Stimulated activated CD4-positive, alpha-beta T cell treated with anti-CD3 and anti-CD28 coated beads, Interleukin-2, amount 100 ng/mL, for 24 hours (primary cell): ENCODE data around the gene NPR2.

Experiments used
- DNase-seq, 2 donors: peaks; one replicate each; pipeline ENCODE4 v3.0.0-alpha.2; 2020

NPR2 gene

GRCh38 chr9:35834260-35835215 is 43.1 kb downstream of the NPR2 start:
- no peak for DNase-seq

- no peak for DNase-seq
Observed at GRCh38 chr9:35835216-35835632, 43.8 kb downstream of the NPR2 start.

DNA sequence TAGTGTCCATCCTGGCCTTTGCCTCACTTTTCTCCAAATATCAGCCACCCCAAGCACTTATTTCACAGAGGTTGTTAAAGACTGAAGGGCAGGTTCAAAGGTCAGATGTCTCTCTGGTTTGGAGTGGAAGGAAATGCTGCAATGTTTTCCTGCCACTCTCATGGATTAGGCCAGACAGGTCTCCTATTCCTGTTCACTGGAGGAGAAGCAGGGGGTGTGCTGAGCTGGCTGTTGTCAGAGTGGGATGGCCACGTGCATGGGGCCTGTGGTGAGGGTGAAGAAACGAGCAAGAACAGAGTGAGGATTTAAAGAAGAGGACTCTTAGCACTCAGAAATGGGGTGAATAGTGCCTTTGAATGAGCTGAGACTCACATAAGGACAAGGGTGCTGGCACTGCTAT is 44.4 kb downstream of the NPR2 start:
- DNase-seq, result no peak

DNA sequence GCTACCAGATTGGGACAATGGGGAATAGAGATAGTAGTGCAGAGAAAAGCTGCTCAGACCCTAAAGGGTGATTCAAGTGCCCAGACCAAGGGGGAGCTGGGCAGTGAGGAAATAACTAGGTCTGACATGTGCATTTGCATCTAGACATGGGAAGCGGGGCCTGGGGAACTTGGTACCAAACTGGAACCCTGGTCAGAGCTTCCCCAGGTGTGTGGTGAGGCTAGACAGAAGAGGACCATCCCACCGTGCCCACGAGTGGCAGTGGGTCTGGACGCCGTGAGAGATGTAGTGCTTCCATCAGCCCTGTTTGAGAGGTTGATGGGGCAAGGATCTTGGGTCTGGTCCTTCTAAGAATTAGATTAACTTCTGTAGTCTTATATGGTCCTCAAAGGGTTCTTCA is 45.2 kb downstream of the NPR2 start:
- no peak for DNase-seq

- no peak for DNase-seq
Observed at GRCh38 chr9:35839926-35840325, 48.5 kb downstream of the NPR2 start.

DNA sequence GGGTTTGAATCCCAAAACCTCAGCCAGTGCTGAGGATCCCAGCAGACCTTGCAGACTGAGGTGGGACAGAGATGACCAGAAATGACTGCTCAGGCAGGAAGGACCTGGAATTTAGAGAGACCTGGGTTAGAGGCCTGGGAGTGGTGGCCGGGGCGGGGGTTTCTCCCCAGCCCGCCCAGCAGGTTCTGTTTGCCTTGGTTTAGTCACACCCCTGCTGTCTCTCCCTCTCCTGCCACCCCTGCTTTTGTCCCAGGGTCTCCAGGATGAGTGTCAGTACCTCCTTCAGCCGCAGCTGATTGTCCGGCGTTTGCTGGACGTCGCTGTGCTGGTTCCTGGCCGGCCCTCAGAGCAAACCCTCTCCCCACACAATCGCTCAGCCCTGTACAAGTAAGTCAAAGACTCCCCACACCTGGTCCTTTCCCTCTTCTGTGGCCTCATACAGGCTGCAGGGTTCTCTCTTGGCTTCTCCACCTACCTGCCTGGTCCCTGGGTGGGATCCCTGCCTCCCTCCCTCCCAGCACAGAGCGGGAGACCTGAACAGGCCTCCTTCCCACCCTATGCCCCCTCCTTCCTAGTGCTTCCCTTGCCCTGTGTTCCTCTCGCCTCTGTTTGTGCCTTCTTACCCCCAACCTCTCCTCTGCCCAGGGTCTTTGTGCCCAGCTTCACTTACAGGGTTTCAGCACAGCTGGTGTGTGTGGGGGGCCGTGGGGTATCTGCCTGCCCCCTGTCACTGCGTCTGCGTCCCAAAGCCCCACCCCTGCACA is 49.7 kb downstream of the NPR2 start:
- no peak for DNase-seq

DNA sequence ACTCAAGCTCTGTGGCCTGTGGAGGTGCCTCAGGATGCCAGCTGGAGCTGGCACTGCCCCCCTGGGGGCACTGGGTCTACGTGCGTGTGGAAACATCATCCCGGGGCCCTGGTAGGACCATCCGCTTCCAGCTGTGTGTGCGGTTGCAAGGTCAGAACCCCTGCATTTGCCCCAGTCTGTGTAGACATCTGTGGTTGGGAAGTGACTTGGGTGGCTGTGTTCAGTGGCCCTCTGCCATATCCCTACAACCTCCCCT is 50.2 kb downstream of the NPR2 start:
- DNase-seq, result no peak

- DNase-seq, result no peak
Observed at GRCh38 chr9:35842020-35842745, 50.8 kb downstream of the NPR2 start.

- no peak for DNase-seq
Observed at GRCh38 chr9:35842795-35843194, 51.4 kb downstream of the NPR2 start.

GRCh38 chr9:35844628-35845270 is 53.4 kb downstream of the NPR2 start:
- DNase-seq, result no peak

- DNase-seq, result no peak
Observed at GRCh38 chr9:35845824-35846771, 54.7 kb downstream of the NPR2 start.

GRCh38 chr9:35847792-35848572 is 56.6 kb downstream of the NPR2 start:
- peak in 1 of 2 donors; percentile 29 for DNase-seq

- no peak for DNase-seq
Observed at GRCh38 chr9:35852267-35852815, 61.0 kb downstream of the NPR2 start.

GRCh38 chr9:35852876-35853865 is 61.8 kb downstream of the NPR2 start:
- peak in 1 of 2 donors; percentile 8 for DNase-seq

GRCh38 chr9:35854091-35854762 is 62.8 kb downstream of the NPR2 start:
- DNase-seq, result peak in 1 of 2 donors; percentile 1

- peak in 1 of 2 donors; percentile 3 for DNase-seq
Observed at GRCh38 chr9:35856206-35856605, 64.8 kb downstream of the NPR2 start.

GRCh38 chr9:35856882-35857281 is 65.5 kb downstream of the NPR2 start:
- peak in 1 of 2 donors; percentile 8 for DNase-seq

DNA sequence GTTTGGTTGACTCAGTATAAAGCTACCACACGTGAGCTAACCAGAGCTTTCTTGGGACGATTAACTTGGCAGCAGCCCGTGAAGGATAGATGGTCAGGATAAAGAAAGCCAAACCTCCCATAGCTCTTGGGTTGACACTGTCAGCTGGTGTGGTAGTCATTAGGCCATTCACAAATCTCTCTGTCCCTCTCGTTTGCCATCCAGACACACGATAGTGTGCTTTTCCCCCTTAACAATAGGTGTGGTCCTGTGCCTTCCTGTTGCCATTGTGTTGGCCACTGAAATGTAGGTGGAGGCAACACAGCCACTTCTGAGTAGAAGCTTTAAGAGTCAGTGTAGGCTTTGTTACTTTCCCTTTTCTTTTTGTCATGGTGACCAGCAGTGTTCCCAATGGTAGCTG is 67.1 kb downstream of the NPR2 start:
- DNase-seq, result no peak
